DMS53 treated with DMSO at 0.1 percent for 48 hours (cell line): ENCODE measurements around the gene SULT1A1.
"Not testable (repeated sequence)": the region's sequence is repeated elsewhere in the genome, so short reads cannot be mapped to it uniquely, and the experiment has no call there.

Experiments used
- DNase-seq: peaks from one replicate; lab custom pipeline; 2025; ENCODE audit not compliant: unreplicated experiment; lab: John Stamatoyannopoulos, UW

The SULT1A1 gene

GRCh38 chr16:28609631-28610594 is at the start of gene SULT1A1:
SULT1A1 (minus strand) TSS chr16:28610044; CDS start chr16:28608855, 1,189 bp downstream.
- DNase-seq: no peak

GRCh38 chr16:28639959-28640358 is 30.1 kb upstream of the SULT1A1 start:
- not testable (repeated sequence) for DNase-seq

GRCh38 chr16:28638359-28638758 is 28.5 kb upstream of the SULT1A1 start:
- DNase-seq: not testable (repeated sequence)

- DNase-seq: not testable (repeated sequence)
Measured at GRCh38 chr16:28637765-28638164, 27.9 kb upstream of the SULT1A1 start, which contains the start of gene NPIPB8. NPIPB8 (plus strand) TSS chr16:28638065; CDS start chr16:28638361, 296 bp downstream.

- DNase-seq: not testable (repeated sequence)
Measured at GRCh38 chr16:28636093-28636823, 26.4 kb upstream of the SULT1A1 start.

GRCh38 chr16:28630905-28631304 is 21.1 kb upstream of the SULT1A1 start:
- not testable (repeated sequence) for DNase-seq

GRCh38 chr16:28623172-28623711 is 13.4 kb upstream of the SULT1A1 start:
- DNase-seq: peak; percentile 49

GRCh38 chr16:28622532-28623171 is 12.8 kb upstream of the SULT1A1 start:
- not testable (repeated sequence) for DNase-seq

- DNase-seq: no peak
Measured at GRCh38 chr16:28621481-28622155, 11.8 kb upstream of the SULT1A1 start.

- not testable (repeated sequence) for DNase-seq
Measured at GRCh38 chr16:28620316-28620715, 10.5 kb upstream of the SULT1A1 start.

GRCh38 chr16:28617874-28618273 is 8.0 kb upstream of the SULT1A1 start:
- no peak for DNase-seq

- no peak for DNase-seq
Measured at GRCh38 chr16:28616636-28617035, 6.8 kb upstream of the SULT1A1 start.

- not testable (repeated sequence) for DNase-seq
Measured at GRCh38 chr16:28616224-28616577, 6.4 kb upstream of the SULT1A1 start.

GRCh38 chr16:28615486-28616223 is 5.8 kb upstream of the SULT1A1 start:
- DNase-seq: peak; percentile 8

GRCh38 chr16:28614561-28614960 is 4.7 kb upstream of the SULT1A1 start:
- DNase-seq: not testable (repeated sequence)

- DNase-seq: not testable (repeated sequence)
Measured at GRCh38 chr16:28613912-28614311, 4.1 kb upstream of the SULT1A1 start.

GRCh38 chr16:28612359-28613280 is 2.8 kb upstream of the SULT1A1 start:
- DNase-seq: not testable (repeated sequence)

- no peak for DNase-seq
Measured at GRCh38 chr16:28610595-28611191, 849 bp upstream of the SULT1A1 start.
